Measurements from ENCODE around the gene S100P. TPM values are rescaled to one million over a fixed set of nuclear protein-coding genes. Genes with fewer than 3 reads are reported as not detected.

S100P gene
- total and polyA plus RNA-seq, 5 donors from 2014 or later = 1.2 to 4.1 (median 1.5) TPM; not detected in 2

GRCh38 chr4:6655924-6656323 lies 37.8 kb upstream of the S100P start:
- H3K27me3 ChIP-seq (ENCODE audit: control insufficient read depth, insufficient read depth, low read length) = no peaks in the 10 kb centered on the region
- ATAC-seq (ENCODE audit: low read depth in 2 of 2) (no peak), DNase-seq (no peak)
- H3K27ac ChIP-seq (ENCODE audit: insufficient read depth, low read length, poor library complexity, severe bottlenecking) = no peak overlapping the region
- H3K9me3 Mint-ChIP-seq = peaks cover 0 to 1% (median 0%) of the 10 kb centered on the region in 7 donors
- H3K4me1 Mint-ChIP-seq = peaks cover 0 to 19% (median 2%) of the 10 kb centered on the region in 4 donors
- peaks cover 11% of the 10 kb centered on the region for H3K4me1 ChIP-seq (ENCODE audit: control insufficient read depth, insufficient read depth, low read length, poor library complexity, severe bottlenecking)
- no peaks in the 10 kb centered on the region for H3K36me3 Mint-ChIP-seq
- no peak overlapping the region for H3K27ac Mint-ChIP-seq
- H3K27me3 Mint-ChIP-seq = peaks cover 28% of the 10 kb centered on the region
- H3K36me3 ChIP-seq (ENCODE audit: control insufficient read depth, insufficient read depth, low read length) = no peaks in the 10 kb centered on the region
- no peak overlapping the region for H3K4me3 Mint-ChIP-seq
- H3K9me3 ChIP-seq (ENCODE audit: control insufficient read depth in 2 of 2, low read length in 2 of 2) = no peaks in the 10 kb centered on the region
- H3K4me3 ChIP-seq (ENCODE audit: low read depth, low read length) = no peak overlapping the region

GRCh38 chr4:6657242-6658208 lies 36.2 kb upstream of the S100P start:
- peaks cover under 1% of the 10 kb centered on the region for H3K27me3 ChIP-seq (ENCODE audit: control insufficient read depth, insufficient read depth, low read length)
- ATAC-seq (ENCODE audit: low read depth in 2 of 2) (no peak), DNase-seq (no peak)
- H3K4me3 Mint-ChIP-seq = peak overlapping the region in 1 of 4 donors; percentile 76
- peaks cover 0 to 19% (median 2%) of the 10 kb centered on the region in 4 donors for H3K4me1 Mint-ChIP-seq
- H3K4me3 ChIP-seq (ENCODE audit: low read depth, low read length) = no peak overlapping the region
- no peaks in the 10 kb centered on the region for H3K9me3 ChIP-seq (ENCODE audit: control insufficient read depth in 2 of 2, low read length in 2 of 2)
- no peak overlapping the region for H3K27ac Mint-ChIP-seq
- no peak overlapping the region for H3K27ac ChIP-seq (ENCODE audit: insufficient read depth, low read length, poor library complexity, severe bottlenecking)
- peaks cover 0 to 1% (median 0%) of the 10 kb centered on the region in 7 donors for H3K9me3 Mint-ChIP-seq
- no peaks in the 10 kb centered on the region for H3K36me3 ChIP-seq (ENCODE audit: control insufficient read depth, insufficient read depth, low read length)
- H3K4me1 ChIP-seq (ENCODE audit: control insufficient read depth, insufficient read depth, low read length, poor library complexity, severe bottlenecking) = peaks cover 11% of the 10 kb centered on the region
- H3K27me3 Mint-ChIP-seq = peaks cover 44% of the 10 kb centered on the region
- no peaks in the 10 kb centered on the region for H3K36me3 Mint-ChIP-seq

GRCh38 chr4:6658209-6658595 lies 35.5 kb upstream of the S100P start:
- DNase-seq (no peak), ATAC-seq (ENCODE audit: low read depth in 2 of 2) (no peak)
- Histone ChIP-seq H3K9me3 (ENCODE audit: control insufficient read depth in 2 of 2, low read length in 2 of 2) (no peaks in the 10 kb centered on the region), H3K4me3 (ENCODE audit: low read depth, low read length) (no peak overlapping the region), H3K4me1 (ENCODE audit: control insufficient read depth, insufficient read depth, low read length, poor library complexity, severe bottlenecking) (peaks cover 11% of the 10 kb centered on the region), H3K36me3 (ENCODE audit: control insufficient read depth, insufficient read depth, low read length) (no peaks in the 10 kb centered on the region), H3K27ac (ENCODE audit: insufficient read depth, low read length, poor library complexity, severe bottlenecking) (no peak overlapping the region), H3K27me3 (ENCODE audit: control insufficient read depth, insufficient read depth, low read length) (peaks cover 7% of the 10 kb centered on the region)
- H3K27ac Mint-ChIP-seq = peak overlapping the region in 2 of 3 donors; percentile 59 to 60
- no peaks in the 10 kb centered on the region for H3K36me3 Mint-ChIP-seq
- H3K27me3 Mint-ChIP-seq = peaks cover 51% of the 10 kb centered on the region
- peaks cover 0 to 1% (median 0%) of the 10 kb centered on the region in 7 donors for H3K9me3 Mint-ChIP-seq
- peak overlapping the region; percentile 43 to 85 (median 76) for H3K4me3 Mint-ChIP-seq
- peaks cover 0 to 19% (median 2%) of the 10 kb centered on the region in 4 donors for H3K4me1 Mint-ChIP-seq

- Mint-ChIP-seq H3K4me1 (peaks cover 0 to 21% (median 2%) of the 10 kb centered on the region in 4 donors), H3K4me3 (peak overlapping the region; percentile 68 to 85 (median 76)), H3K27me3 (peaks cover 55% of the 10 kb centered on the region), H3K27ac (peak overlapping the region in 2 of 3 donors; percentile 60 to 62), H3K9me3 (peaks cover 0 to 1% (median 0%) of the 10 kb centered on the region in 7 donors), H3K36me3 (no peaks in the 10 kb centered on the region)
- DNase-seq (peak; percentile 44 to 54 (median 51)), ATAC-seq (ENCODE audit: low read depth in 2 of 2) (peak; percentile 77 to 81)
- H3K9me3 ChIP-seq (ENCODE audit: control insufficient read depth in 2 of 2, low read length in 2 of 2) = no peaks in the 10 kb centered on the region
- H3K27me3 ChIP-seq (ENCODE audit: control insufficient read depth, insufficient read depth, low read length) = peaks cover 12% of the 10 kb centered on the region
- H3K4me3 ChIP-seq (ENCODE audit: low read depth, low read length) = peak overlapping the region; percentile 73
- no peaks in the 10 kb centered on the region for H3K36me3 ChIP-seq (ENCODE audit: control insufficient read depth, insufficient read depth, low read length)
- no peak overlapping the region for H3K27ac ChIP-seq (ENCODE audit: insufficient read depth, low read length, poor library complexity, severe bottlenecking)
- H3K4me1 ChIP-seq (ENCODE audit: control insufficient read depth, insufficient read depth, low read length, poor library complexity, severe bottlenecking) = peaks cover 11% of the 10 kb centered on the region
Measured at GRCh38 chr4:6658597-6659075, 35.0 kb upstream of the S100P start.

- Histone ChIP-seq H3K27ac (ENCODE audit: insufficient read depth, low read length, poor library complexity, severe bottlenecking) (no peak overlapping the region), H3K36me3 (ENCODE audit: control insufficient read depth, insufficient read depth, low read length) (no peaks in the 10 kb centered on the region), H3K4me3 (ENCODE audit: low read depth, low read length) (no peak overlapping the region), H3K27me3 (ENCODE audit: control insufficient read depth, insufficient read depth, low read length) (peaks cover 13% of the 10 kb centered on the region), H3K9me3 (ENCODE audit: control insufficient read depth in 2 of 2, low read length in 2 of 2) (no peaks in the 10 kb centered on the region), H3K4me1 (ENCODE audit: control insufficient read depth, insufficient read depth, low read length, poor library complexity, severe bottlenecking) (peaks cover 23% of the 10 kb centered on the region)
- Mint-ChIP-seq H3K27ac (no peak overlapping the region), H3K4me1 (peaks cover 0 to 22% (median 2%) of the 10 kb centered on the region in 4 donors), H3K36me3 (no peaks in the 10 kb centered on the region), H3K9me3 (peaks cover 0 to 1% (median 0%) of the 10 kb centered on the region in 7 donors), H3K4me3 (peak overlapping the region in 1 of 4 donors; percentile 23), H3K27me3 (peaks cover 57% of the 10 kb centered on the region)
- DNase-seq (no peak), ATAC-seq (ENCODE audit: low read depth in 2 of 2) (no peak)
Measured at GRCh38 chr4:6659897-6660296, 33.8 kb upstream of the S100P start.

- ATAC-seq (ENCODE audit: low read depth in 2 of 2) (no peak), DNase-seq (no peak)
- H3K4me3 Mint-ChIP-seq = peak overlapping the region in 1 of 4 donors; percentile 12
- H3K4me1 Mint-ChIP-seq = peaks cover 0 to 22% (median 2%) of the 10 kb centered on the region in 4 donors
- no peak overlapping the region for H3K27ac Mint-ChIP-seq
- Histone ChIP-seq H3K36me3 (ENCODE audit: control insufficient read depth, insufficient read depth, low read length) (no peaks in the 10 kb centered on the region), H3K9me3 (ENCODE audit: control insufficient read depth in 2 of 2, low read length in 2 of 2) (no peaks in the 10 kb centered on the region), H3K27me3 (ENCODE audit: control insufficient read depth, insufficient read depth, low read length) (peaks cover 18% of the 10 kb centered on the region), H3K4me3 (ENCODE audit: low read depth, low read length) (no peak overlapping the region), H3K27ac (ENCODE audit: insufficient read depth, low read length, poor library complexity, severe bottlenecking) (no peak overlapping the region), H3K4me1 (ENCODE audit: control insufficient read depth, insufficient read depth, low read length, poor library complexity, severe bottlenecking) (peaks cover 24% of the 10 kb centered on the region)
- H3K9me3 Mint-ChIP-seq = peaks cover 0 to 1% (median 0%) of the 10 kb centered on the region in 7 donors
- H3K36me3 Mint-ChIP-seq = no peaks in the 10 kb centered on the region
- peaks cover 57% of the 10 kb centered on the region for H3K27me3 Mint-ChIP-seq
Measured at GRCh38 chr4:6660430-6660829, 33.2 kb upstream of the S100P start.

GRCh38 chr4:6662591-6662990 lies 31.1 kb upstream of the S100P start:
- H3K4me3 Mint-ChIP-seq = peak overlapping the region in 1 of 4 donors; percentile 57
- H3K9me3 Mint-ChIP-seq = no peaks in the 10 kb centered on the region
- peaks cover 18% of the 10 kb centered on the region for H3K27me3 ChIP-seq (ENCODE audit: control insufficient read depth, insufficient read depth, low read length)

More at GRCh38 chr4:6662591-6662990, 31.1 kb upstream of the S100P start:
- H3K9me3 ChIP-seq (ENCODE audit: control insufficient read depth in 2 of 2, low read length in 2 of 2) = no peaks in the 10 kb centered on the region
- H3K4me3 ChIP-seq (ENCODE audit: low read depth, low read length) = no peak overlapping the region
- DNase-seq = no peak
- no peak overlapping the region for H3K27ac ChIP-seq (ENCODE audit: insufficient read depth, low read length, poor library complexity, severe bottlenecking)
- H3K36me3 ChIP-seq (ENCODE audit: control insufficient read depth, insufficient read depth, low read length) = no peaks in the 10 kb centered on the region
- peaks cover 24% of the 10 kb centered on the region for H3K4me1 ChIP-seq (ENCODE audit: control insufficient read depth, insufficient read depth, low read length, poor library complexity, severe bottlenecking)
- Mint-ChIP-seq H3K27ac (peak overlapping the region in 1 of 3 donors; percentile 38), H3K36me3 (no peaks in the 10 kb centered on the region), H3K27me3 (peaks cover 52% of the 10 kb centered on the region), H3K4me1 (peaks cover 0 to 21% (median 2%) of the 10 kb centered on the region in 4 donors)
- no peak for ATAC-seq (ENCODE audit: low read depth in 2 of 2)

All from CD4-positive, CD25-positive, alpha-beta regulatory T cell (primary cell).